Lower lobe of right lung (tissue), 2 donors: ENCODE results near the gene OBSCN. TPM values are rescaled to one million over a fixed set of nuclear protein-coding genes. Genes with fewer than 3 reads are reported as not detected.

Experiments
- ATAC-seq, 2 donors: fragments of 200-7000 bp; cut with Tn5 transposase; one replicate each; pipeline ENCODE4 v1.9.1; 2020 to 2022; ENCODE audit warnings: mild to moderate bottlenecking in 2 of 2, moderate library complexity in 2 of 2
- DNase-seq: peaks from one replicate; pipeline ENCODE4 v3.0.0-alpha.2; 2020
- H3K27ac ChIP-seq: fragments of 200-600 bp; one replicate; pipeline ENCODE4 v1.8.0; 2022
- H3K27me3 ChIP-seq: fragments of 200-600 bp; one replicate; pipeline ENCODE4 v1.8.0; 2022; ENCODE audit warnings: low read depth
- H3K36me3 ChIP-seq: fragments of 200-600 bp; one replicate; pipeline ENCODE4 v1.8.0; 2022; ENCODE audit warnings: mild to moderate bottlenecking
- H3K4me1 ChIP-seq: fragments of 200-600 bp; one replicate; pipeline ENCODE4 v1.8.0; 2022
- H3K4me3 ChIP-seq: fragments of 200-600 bp; one replicate; pipeline ENCODE4 v1.8.0; 2022; ENCODE audit warnings: mild to moderate bottlenecking
- H3K9me3 ChIP-seq: fragments of 200-600 bp; one replicate; pipeline ENCODE4 v1.8.0; 2022
- CTCF ChIP-seq: fragments of 200-600 bp; IDR thresholded peaks from one replicate; pipeline ENCODE4 v1.8.0; 2022; ENCODE audit warnings: antibody characterized with exemption, mild to moderate bottlenecking
- intact Hi-C: fragments of 100-400 bp; cut with DNase I; formaldehyde crosslinking; loops from one replicate; pipeline ENCODE4 v1.11.0; 2022
- total RNA-seq: library from RNA; stranded (reverse); fragmentation: NEBNext Ultra II Directional; extraction: Animal tissue kit (Norgen Biotek cat#: 25700); gene quantifications from one replicate; pipeline ENCODE4 v1.2.1, GENCODE V29; 2021
- donor health status: DM: no; HTN: yes; CAD: no; lungs with severe emphysema.

OBSCN gene
- total RNA-seq, 1 donor from 2014 or later = 35.6 TPM

- Histone ChIP-seq H3K27me3 (no peaks in the 10 kb centered on the region), H3K4me1 (peaks cover 10% of the 10 kb centered on the region), H3K9me3 (no peaks in the 10 kb centered on the region), H3K36me3 (peaks cover 93% of the 10 kb centered on the region), H3K4me3 (no peak overlapping the region), H3K27ac (no peak overlapping the region)
- intact Hi-C loops = no loop called here
- ATAC-seq (no peak), DNase-seq (no peak)
- no peak for TF ChIP-seq CTCF
Observed at GRCh38 chr1:228398741-228399461, 191.1 kb downstream of the OBSCN start.

GRCh38 chr1:228399531-228400236, 191.8 kb downstream of the OBSCN start:
- TF ChIP-seq CTCF = no peak
- intact Hi-C loops = no loop called here
- Histone ChIP-seq H3K27ac (no peak overlapping the region), H3K9me3 (no peaks in the 10 kb centered on the region), H3K4me1 (peaks cover 16% of the 10 kb centered on the region), H3K27me3 (no peaks in the 10 kb centered on the region), H3K4me3 (no peak overlapping the region), H3K36me3 (peaks cover 89% of the 10 kb centered on the region)
- ATAC-seq = no peak
- no peak for DNase-seq

GRCh38 chr1:228400237-228400651, 192.4 kb downstream of the OBSCN start:
- Histone ChIP-seq H3K27ac (no peak overlapping the region), H3K36me3 (peaks cover 84% of the 10 kb centered on the region), H3K9me3 (no peaks in the 10 kb centered on the region), H3K4me3 (no peak overlapping the region), H3K27me3 (no peaks in the 10 kb centered on the region), H3K4me1 (peaks cover 22% of the 10 kb centered on the region)
- ATAC-seq = no peak
- DNase-seq = no peak
- no peak for TF ChIP-seq CTCF
- intact Hi-C loops = no loop called here

GRCh38 chr1:228400692-228401454, 193.0 kb downstream of the OBSCN start:
- Histone ChIP-seq H3K4me1 (peaks cover 27% of the 10 kb centered on the region), H3K4me3 (no peak overlapping the region), H3K36me3 (peaks cover 77% of the 10 kb centered on the region), H3K27ac (no peak overlapping the region), H3K9me3 (no peaks in the 10 kb centered on the region), H3K27me3 (no peaks in the 10 kb centered on the region)
- TF ChIP-seq CTCF = no peak
- intact Hi-C loops = no loop called here
- DNase-seq (no peak), ATAC-seq (no peak)

- ATAC-seq = no peak
- H3K4me3 ChIP-seq = no peak overlapping the region
- intact Hi-C loops = no loop called here
- no peak for DNase-seq
- H3K9me3 ChIP-seq = no peaks in the 10 kb centered on the region
- no peaks in the 10 kb centered on the region for H3K27me3 ChIP-seq
- H3K4me1 ChIP-seq = peaks cover 27% of the 10 kb centered on the region
- no peak overlapping the region for H3K27ac ChIP-seq
- peaks cover 66% of the 10 kb centered on the region for H3K36me3 ChIP-seq
- TF ChIP-seq CTCF = no peak
Observed at GRCh38 chr1:228401782-228402640, 194.2 kb downstream of the OBSCN start.
